NCI-H1417 (cell line): Measurements from ENCODE around the gene GTF2A1.
"Not testable (repeated sequence)": the region's sequence is repeated elsewhere in the genome, so short reads cannot be mapped to it uniquely, and the experiment has no call there.

ENCODE experiments used
- DNase-seq, 3 experiments: peaks; one replicate each; lab custom pipeline; 2025; lab: John Stamatoyannopoulos, UW

The GTF2A1 gene

DNA sequence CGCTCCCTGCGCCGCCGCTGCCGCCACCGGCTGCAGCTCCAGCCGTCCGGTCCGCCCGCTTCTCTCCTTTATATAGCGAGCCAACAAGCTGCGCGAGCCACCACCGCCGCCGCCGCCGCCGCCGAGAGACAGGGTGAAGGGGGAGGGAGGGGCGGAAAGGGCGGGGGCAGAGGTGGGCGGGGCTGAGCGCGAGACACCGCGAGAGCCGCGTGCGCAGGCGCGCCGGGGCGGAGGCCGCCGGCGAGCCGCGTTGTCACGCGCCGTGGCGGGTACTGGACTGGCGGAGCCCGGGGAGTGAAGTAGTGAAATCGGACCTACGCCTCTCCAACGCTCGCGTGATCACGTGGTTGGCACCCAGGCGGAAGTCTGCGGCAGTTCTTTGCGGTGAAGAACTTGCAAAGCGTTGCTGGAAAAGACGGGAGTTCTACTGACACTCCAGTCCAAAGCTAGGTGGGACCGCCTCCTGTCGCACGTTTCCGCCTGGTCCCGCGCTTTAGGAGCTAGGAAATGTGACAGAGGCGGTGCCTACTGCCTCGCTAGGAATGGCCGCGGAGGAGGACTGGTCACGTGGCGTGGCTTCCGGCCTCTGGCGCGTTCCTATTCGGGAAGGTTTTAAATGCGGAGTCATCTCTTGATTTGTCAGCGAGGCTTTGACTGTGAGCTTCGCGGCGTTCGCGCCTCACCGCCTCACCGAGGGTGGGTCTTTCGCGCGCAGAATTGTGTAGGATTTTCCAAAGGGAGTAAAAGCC is at the start of gene GTF2A1:
TSS of gene GTF2A1 (minus strand) at position 130 of the 749 bp plus-strand sequence. CDS start 441 bp downstream, outside the sequence.
- DNase-seq: peak; percentile 99 to 100 (median 99)

DNA sequence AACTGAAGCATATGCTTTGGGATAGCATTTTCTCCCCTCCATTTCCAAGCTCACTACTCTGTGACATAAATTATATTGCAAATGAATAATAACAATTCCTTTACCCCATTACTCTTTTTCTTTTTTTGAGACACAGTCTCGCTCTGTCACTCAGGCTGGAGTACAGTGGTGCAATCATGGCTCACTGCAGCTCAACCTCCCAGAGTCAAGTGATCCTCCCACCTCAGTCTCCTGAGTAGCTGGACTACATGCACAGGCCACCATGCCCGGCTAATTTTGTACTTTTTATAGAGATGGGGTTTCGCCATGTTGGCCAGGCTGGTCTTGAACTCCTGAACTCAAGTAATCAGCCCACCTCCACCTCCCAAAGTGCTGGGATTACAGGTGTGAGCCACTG is 49.2 kb upstream of the GTF2A1 start:
- DNase-seq: no peak

DNA sequence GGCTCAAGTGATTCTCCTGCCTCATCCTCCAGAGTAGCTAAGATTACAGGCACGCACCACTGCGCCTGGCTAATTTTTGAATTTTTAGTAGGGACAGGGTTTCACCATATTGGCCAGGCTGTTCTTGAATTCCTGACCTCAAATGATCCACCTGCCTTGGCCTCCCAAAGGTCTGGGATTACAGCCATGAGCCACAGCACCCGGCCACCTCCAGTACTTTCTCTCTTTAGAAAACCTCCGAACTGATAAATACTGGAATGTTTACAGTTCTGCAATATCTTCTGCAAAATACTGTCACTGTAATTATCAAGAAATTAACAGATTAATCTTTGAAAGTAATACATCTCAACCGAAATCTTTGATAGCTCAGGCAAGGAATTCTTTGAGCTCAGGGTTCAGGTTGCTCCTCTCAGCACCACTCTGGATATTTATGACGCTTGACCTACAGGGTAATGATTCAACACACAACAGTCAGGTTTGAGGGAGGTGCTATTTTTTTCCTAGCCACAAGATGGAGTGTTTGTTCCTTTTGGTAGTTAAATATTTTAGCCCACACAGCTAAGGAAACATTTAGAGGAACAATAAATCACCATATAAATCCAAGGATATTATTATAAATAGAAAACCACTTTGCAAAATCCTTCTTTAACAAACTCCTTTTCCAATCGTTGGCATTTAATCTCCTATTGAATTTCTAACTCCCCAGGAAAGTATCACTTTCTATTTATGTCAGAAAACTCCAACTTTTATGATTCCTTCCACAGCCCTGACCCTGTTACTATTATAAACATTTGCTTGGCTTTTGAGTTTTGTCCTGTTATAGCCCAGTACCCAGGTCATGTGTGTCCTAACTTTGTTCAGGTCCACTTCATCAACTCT is 48.6 kb upstream of the GTF2A1 start:
- peak; percentile 51 to 89 (median 89) for DNase-seq

DNA sequence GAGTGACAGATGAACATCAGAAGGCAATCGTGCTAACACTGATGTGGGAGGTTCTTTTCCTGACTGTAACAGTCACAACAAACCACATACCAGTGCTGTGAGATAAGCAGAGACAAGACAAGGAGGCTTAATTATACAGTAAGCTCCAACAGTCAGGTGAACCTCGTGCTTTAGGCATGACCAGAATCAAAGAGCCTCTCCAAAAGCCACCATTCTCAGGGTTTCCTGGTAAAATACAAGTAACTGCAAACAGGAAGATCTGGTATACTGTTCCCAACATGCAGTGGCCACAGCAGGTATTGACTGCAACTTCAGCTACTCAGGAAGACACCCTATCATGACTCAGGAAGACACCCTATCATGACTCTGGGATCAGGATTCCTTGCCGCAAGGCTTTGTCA is 47.3 kb upstream of the GTF2A1 start:
- peak in 1 of 3 experiments; percentile 14 for DNase-seq

DNA sequence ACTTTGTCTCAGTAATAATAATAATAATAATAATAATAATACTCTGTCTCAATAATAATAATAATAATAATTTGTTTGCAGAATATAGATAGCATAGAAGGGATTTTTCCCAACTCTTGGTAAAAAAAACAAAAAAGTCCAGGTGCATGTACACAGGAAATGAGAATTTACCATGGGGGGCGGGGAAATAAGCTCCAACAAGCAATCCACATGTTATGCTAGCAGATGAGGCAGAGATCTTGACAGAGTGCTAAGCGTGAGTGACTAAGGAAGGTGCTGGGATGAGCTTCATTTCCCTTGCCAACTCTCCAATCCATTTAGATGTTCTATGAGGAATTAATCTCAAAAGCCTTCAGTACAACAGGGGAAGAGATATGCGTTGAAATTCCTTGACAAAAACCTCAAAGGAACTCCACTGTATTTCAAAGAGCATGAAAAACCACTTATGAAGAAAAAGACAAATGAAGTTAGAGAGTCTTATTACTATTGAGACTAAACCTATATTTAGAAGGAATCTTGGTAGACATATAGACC is 44.9 kb upstream of the GTF2A1 start:
- DNase-seq: no peak

DNA sequence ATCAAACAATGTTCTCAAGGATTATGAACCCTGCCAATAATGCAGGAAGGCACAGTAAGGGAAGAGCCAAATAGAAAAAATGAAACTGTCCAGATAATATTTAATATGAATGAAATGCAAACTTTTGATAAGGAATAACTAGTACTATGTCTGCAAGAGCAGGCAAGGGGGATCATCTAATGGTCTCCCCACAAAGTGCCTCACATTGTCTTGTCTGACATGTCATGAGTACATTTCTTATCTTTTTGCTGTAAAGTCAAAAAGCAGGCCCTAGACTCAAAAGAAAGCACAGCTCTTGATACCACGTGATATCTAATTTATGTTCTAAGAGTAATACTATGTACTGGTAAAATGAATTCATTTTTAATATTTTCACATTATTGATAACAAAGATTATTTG is 43.9 kb upstream of the GTF2A1 start:
- DNase-seq: no peak

DNA sequence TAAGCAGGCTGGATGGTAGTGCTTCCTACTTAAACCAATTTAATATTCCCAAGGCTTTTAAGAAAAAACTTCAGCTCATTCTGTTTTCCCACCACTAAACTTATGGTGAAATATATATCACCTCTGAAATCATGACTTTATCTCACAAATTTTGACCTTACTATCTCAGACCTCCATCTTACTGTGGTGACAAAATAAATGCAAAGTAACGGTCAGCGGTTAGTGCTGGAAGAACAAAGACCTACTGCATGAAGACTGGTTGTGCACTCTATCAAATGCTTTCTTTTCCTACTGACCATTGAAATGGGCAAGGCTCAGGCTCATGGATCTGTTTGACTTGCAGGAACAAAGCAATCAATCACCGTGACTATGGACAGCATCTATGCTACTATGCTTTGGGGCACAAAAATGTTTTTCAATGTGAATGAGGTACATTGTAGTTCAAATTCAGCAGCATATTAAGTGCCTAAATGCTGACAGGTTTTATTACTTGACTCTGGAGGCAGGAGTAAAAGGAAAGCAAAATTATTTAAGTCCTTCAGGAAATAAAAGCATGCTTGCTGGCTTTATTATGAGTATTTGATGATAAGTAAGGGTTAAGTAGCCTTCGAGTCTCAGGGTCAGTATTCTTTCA is 43.1 kb upstream of the GTF2A1 start:
- peak in 2 of 3 experiments; percentile 13 to 66 for DNase-seq

DNA sequence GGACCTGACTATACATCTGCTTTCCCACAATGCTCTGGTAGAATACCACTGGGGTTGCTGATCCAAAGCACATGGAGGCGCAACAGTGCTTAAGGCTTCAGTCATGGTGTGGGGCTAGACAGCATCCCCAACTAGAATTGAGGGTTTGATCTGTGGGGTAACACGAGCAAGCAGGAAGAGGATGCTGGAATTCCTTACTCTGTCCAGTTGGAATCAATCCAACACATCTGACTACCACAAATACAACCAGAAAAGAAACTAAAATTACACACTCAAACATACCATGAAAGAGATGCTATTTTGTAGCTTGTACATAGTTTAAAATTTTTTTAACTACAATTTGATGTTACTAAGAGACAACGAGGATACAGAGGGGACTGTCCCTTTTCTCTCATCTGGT is 40.4 kb upstream of the GTF2A1 start:
- no peak for DNase-seq

DNA sequence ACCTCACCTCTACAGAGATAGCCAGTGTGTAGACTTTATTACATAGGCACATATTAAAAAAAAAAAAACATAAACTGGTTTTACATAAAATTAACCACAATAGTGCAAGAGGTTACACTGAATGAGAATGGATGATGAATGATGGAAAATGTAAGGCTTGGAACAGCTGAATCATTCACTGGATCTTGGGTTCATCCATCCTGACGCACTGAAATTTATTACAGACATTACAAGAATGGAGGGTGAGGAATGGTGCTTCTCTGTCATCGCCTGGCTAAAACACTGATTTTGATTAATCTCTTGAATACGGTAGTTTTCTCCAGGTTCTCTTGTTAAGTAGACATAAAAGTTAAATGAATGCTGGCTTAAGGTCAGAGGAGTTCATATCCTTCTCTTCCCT is 40.0 kb upstream of the GTF2A1 start:
- no peak for DNase-seq

DNA sequence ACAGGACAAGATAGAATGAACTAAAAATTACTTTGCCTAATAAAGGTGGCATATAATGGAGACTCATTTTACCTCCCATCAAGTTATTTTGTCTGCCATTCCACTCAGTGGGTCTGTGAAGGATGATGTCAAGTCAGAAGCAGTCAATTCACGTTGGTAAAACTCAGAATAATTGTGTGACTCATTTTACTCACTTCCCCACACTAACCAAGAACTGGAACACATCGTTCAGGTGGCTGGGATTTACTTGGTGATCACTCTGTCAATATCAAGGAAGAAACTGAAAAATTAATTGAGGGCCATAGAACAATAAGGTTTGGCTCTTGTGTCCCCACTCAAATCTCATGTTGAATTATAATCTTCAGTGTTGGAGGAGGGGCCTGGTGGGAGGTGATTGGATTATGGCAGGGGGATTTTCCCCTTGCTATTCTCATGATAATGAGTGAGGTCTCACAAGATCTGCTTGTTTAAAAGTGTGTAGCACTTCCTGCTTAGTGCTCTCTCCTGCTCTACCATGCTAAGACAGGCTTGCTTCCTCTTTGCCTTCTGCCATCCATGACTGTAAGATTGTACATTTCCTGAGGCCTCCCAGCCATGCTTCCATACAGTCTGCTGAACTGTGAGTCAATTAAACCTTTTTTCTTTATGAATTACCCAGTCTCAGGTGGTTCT is 35.7 kb upstream of the GTF2A1 start:
- no peak for DNase-seq

DNA sequence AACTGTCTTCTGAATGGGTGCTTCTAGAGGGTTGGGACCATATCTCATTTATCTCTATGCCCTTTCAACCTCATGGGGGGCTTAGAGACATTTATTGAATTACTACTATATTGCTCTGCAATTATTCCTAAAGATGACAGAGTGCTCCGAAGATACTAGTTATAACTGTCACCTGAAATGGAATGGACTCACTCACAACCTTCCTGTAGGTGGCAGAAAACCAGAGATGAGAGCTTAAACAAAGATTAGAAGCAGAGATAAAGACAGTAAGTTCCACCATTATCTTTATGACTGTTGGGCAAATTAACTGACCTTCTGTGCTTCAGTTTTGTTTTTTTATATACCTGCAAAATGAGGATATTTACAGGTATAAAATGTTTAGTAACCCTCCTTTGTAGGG is 31.5 kb upstream of the GTF2A1 start:
- no peak for DNase-seq

DNA sequence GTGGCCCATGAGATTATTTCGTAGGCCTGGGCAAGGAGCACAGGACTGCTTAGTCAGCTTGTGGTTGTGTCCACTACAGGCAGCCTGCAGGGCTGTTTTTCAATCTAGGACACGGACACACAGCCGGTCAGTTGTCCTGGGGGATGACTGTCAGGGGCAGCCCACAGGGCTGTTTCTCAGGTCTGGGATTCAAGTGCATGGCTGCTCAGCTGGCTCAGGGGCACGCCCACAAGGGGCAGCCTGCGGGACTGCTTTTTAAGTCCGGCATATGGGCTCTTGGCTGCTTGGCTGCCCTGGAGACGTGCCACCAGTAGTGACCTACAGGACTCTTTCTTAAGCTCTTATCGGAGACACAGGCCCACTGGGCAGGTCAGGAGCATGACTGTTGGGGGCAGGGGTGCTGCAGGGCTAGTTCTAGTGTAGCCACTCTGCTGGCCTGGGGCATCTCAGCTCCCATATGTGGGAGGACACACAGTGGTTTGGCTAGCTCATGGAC is 26.6 kb upstream of the GTF2A1 start:
- DNase-seq: no peak

DNA sequence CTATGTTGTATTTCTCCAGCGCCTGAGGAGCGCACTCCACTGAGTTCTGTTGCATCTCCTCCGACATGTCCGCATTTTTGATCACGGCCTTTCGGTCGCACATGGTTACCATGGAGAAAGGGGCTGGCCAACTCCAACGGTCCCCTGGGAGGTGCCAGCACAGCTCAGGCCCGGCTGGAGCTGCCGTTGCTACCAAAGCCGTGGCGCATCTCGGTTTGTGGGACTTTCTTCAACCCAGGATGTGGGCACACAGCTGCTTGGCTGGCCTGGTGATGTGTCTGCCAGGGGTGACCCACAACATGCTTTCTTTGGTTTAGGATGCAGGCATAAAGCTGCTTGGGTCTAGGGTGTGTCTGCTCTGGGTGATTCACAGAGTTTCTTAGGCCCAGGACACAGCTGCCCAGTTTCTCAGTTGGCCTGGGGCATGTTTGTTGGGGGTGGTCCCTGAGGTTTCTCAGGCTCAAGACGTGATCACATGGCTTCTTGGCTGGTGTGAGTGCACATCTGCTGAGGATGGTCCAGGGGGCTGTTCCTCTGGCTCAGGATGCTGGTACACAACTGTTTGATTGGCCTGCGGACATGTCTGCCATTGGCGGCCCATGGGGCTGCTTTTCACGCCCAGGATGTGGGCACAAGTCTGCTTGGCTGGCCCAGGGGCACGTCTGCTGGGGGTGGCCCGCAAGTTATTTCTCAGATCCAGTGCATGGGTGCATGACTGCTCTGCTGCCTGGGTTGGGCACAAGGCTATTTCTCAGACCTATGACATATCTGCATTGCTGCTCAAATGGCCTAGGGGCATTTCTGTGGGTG is 25.9 kb upstream of the GTF2A1 start:
- peak in 1 of 3 experiments; percentile 84 for DNase-seq

DNA sequence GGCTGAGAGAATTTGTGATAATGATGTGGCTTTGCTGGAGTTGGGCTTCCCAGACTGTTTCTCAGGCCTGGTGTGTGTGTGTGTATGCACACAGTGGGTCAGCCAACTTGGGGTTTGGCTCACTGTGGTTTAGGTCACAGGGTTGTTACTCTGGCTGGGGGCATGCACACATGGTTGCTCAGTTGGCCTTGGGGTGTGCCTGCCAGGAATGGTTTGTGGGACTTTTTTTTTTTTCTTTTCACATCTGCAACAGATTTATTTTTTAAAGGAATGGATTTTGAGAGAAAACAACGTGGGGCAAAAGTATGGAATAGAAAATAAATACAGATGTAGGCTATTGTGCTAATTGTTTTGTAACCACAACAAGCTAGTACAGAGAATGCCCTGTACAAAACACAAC is 25.0 kb upstream of the GTF2A1 start:
- DNase-seq: no peak

DNA sequence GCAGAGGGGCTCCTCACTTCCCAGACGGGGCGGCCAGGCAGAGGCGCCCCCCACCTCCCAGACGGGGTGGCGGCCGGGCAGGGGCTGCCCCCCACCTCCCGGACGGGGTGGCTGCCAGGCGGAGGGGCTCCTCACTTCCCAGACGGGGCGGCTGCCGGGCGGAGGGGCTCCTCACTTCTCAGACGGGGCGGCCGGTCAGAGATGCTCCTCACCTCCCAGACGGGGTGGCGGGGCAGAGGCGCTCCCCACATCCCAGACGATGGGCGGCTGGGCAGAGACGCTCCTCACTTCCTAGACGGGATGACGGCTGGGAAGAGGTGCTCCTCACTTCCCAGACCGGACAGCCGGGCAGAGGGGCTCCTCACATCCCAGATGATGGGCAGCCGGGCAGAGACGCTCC is 23.7 kb upstream of the GTF2A1 start:
- not testable (repeated sequence) for DNase-seq

DNA sequence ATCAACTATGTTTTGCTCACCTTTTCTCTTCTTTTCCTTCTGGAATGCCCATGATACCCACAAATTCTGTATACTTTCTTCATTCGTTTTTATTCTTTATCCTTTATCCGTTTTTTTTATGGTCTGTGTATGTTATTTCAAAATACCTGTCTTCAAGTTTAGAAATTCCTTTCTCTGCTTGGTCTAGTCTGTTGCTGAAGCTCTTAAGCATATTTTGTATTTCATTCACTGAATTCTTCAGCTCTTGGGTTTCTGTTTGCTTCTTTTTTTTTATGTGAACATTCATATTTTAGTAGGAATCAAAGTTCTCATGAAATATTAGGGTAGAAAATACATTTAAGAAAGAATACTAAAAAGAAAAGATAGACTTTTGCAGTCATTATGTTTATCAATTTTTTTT is 22.7 kb upstream of the GTF2A1 start:
- no peak for DNase-seq

DNA sequence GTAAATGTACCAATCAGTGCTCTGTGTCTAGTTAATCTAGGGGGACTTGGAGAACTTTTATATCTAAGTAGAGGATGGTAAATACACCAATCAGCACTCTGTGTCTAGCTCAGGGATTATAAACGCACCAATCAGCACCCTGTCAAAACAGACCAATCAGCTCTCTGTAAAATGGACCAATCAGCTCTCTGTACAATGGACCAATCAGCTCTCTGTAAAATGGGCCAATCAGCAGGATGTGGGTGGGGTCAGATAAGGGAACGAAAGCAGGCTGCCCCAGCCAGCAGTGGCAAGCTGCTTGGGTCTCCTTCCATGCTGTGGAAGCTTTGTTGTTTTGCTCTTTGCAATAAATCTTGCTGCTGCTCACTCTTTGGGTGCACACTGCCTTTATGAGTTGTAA is 16.1 kb upstream of the GTF2A1 start:
- DNase-seq: not testable (repeated sequence)

DNA sequence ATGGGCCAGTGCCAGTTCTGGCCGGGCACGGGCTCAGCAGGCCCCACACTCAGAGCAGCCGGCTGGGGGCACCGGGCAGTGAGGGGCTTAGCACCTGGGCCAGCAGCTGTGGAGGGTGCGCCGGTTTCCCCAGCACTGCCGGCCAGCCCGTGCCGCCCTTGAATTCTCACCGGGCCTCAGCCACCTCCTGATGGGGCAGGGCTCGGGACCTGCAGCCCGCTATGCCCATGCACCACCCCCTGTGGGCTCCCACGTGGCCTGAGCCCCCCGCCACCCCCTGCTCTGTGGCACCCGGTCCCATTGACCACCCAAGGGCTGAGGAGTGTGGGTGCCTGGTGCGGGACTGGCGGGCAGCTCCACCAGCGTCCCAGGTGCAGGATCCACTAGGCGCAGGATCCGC is 15.4 kb upstream of the GTF2A1 start:
- no peak for DNase-seq

DNA sequence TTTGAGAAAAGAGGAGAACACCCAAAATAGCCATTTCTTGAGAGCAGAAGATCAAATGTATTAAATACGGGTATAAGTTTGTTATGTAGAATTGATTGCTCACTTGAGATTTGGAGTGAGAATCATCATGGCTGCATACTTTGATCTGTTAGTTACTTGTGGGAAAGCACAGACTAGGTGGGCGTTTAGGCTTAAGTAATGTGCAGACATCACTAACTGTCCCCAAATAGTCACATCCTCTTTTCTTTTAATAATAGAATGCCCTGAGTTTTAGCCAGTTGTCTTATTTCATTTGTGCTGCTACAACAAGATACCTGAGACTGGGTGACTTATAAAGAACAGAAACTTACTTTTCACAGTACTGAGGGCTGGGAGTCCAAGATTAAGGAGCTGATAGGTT is 14.3 kb upstream of the GTF2A1 start:
- DNase-seq: no peak

DNA sequence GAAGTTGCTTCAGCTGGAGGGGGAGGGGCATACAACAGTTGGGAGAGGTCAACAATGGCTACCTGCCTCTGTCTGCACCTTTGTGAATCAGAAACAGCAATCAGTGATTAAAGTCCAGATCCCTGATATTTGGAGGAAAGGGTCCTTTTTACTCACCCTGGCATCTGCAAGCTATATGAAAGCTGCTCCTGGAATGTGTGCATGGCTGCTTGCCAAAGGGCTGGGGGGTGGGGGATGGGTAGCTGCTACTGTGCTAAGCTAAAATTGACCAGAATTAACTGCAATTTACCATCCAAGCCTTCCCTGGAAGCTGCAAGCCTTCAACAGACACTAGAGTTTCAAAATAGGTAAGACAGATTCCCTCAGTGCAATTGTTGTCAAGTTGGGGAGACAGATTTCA is 13.5 kb upstream of the GTF2A1 start:
- peak in 2 of 3 experiments; percentile 14 to 46 for DNase-seq

DNA sequence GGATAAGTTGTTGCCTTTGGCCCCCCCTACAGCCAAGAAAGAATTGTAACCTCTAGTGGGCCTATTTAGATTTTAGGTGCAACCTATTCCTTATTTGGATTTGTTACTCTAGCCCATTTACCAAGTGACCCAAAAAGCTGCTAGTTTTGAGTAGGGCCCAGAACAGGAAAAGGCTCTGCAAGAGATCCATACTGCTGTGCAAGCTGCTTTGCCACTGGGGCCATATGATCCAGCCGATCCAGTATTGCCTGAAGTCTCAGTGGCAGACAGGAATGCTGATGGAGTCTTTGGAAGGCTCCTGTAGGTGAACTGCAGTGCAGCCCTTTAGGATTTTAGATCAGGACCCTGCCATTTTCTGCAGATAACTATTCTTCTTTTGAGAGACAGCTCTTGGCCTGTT is 12.9 kb upstream of the GTF2A1 start:
- no peak for DNase-seq
